Motor neuron (in vitro differentiated cells): ENCODE data around the gene CHD1. TPM values are rescaled to one million over a fixed set of nuclear protein-coding genes. Genes with fewer than 3 reads are reported as not detected.
A peak's percentile ranks its signal among the peaks of the same experiment; 100 is the strongest.
"Not testable (repeated sequence)": the region's sequence is repeated elsewhere in the genome, so short reads cannot be mapped to it uniquely, and the experiment has no call there.

ENCODE experiments used
- ATAC-seq, 8 experiments: fragments of 200-7000 bp; cut with Tn5 transposase; replicated peaks in 6 of 8; 2 replicates each; pipeline ENCODE4 v1.8.0; 2021; ENCODE audit warnings: mild to moderate bottlenecking in 8 of 8, moderate library complexity in 8 of 8
- H3K27ac ChIP-seq, 2 donors: fragments of 250-450 bp; sonication (Bioruptor Pico); 2 replicates each; pipeline ENCODE4 v1.9.0; 2021; ENCODE audit warnings: antibody characterized with exemption in 2 of 2, mild to moderate bottlenecking in 2 of 2, moderate library complexity in 1 of 2
- H3K4me1 ChIP-seq, 2 donors: fragments of 250-450 bp; sonication (Bioruptor Pico); replicated peaks in 1 of 2; 2 replicates each; pipeline ENCODE4 v1.6.1; 2021; ENCODE audit warnings: antibody characterized with exemption in 2 of 2, mild to moderate bottlenecking in 2 of 2, moderate library complexity in 1 of 2
- H3K4me3 ChIP-seq, 5 donors: fragments of 250-450 bp; sonication (Bioruptor Pico); 2 replicates each; pipeline ENCODE4 v1.9.0; 2021; ENCODE audit warnings: antibody characterized with exemption in 5 of 5, mild to moderate bottlenecking in 5 of 5, moderate library complexity in 4 of 5
- WGBS, 10 experiments: fragments of 450-650 bp; shearing (Covaris generic); methylation state at CpG; one replicate each; pipeline ENCODE4 v1.0.0; 2022; 5-methylcytosine and 5-hydroxymethylcytosine counted together
- in situ Hi-C, 9 experiments: fragments of 400-800 bp; cut with MboI; loops; one replicate each; pipeline ENCODE4 v1.15.0; 2021; ENCODE audit warnings: low sequenced_read_pairs in 9 of 9, low pct_unique_long_range_greater_than_20kb in 2 of 9; ENCODE audit not compliant: unreplicated experiment in 9 of 9
- total RNA-seq, 8 experiments: library from RNA; unstranded; fragments of 300-600 nt; gene quantifications; 2 replicates each; pipeline versions ENCODE4 v1.2.3 to v1.2.4, GENCODE V29; 2022

The CHD1 gene
- total RNA-seq, 8 experiments from 2014 or later, result 29.9 to 81.4 (median 50.0) TPM

DNA sequence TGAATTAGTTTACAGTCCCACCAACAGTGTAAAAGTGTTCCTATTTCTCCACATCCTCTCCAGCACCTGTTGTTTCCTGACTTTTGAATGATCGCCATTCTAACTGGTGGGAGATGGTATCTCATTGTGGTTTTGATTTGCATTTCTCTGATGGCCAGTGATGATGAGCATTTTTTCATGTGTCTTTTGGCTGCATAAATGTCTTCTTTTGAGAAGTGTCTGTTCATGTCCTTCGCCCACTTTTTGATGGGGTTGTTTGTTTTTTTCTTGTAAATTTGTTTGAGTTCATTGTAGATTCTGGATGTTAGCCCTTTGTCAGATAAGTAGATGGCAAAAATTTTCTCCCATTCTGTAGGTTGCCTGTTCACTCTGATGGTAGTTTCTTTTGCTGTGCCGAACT is 27.1 kb upstream of the CHD1 start:
- ATAC-seq, H3K4me3 ChIP-seq, H3K27ac ChIP-seq, in situ Hi-C loops, H3K4me1 ChIP-seq: not testable (repeated sequence)
- WGBS, 10 experiments, result no CpG with 5 or more reads among the region's 3 CpGs

DNA sequence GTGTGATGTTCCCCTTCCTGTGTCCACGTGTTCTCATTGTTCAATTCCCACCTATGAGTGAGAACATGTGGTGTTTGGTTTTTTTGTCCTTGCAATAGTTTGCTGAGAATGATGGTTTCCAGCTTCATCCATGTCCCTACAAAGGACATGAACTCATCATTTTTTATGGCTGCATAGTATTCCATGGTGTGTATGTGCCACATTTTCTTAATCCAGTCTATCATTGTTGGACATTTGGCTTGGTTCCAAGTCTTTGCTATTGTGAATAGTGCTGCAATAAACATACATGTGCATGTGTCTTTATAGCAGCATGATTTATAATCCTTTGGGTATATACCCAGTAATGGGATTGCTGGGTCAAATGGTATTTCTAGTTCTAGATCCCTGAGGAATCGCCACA is 26.7 kb upstream of the CHD1 start:
- in situ Hi-C loops, H3K27ac ChIP-seq, H3K4me3 ChIP-seq, ATAC-seq, H3K4me1 ChIP-seq: not testable (repeated sequence)
- WGBS, 10 experiments, result no CpG with 5 or more reads among the region's 2 CpGs

DNA sequence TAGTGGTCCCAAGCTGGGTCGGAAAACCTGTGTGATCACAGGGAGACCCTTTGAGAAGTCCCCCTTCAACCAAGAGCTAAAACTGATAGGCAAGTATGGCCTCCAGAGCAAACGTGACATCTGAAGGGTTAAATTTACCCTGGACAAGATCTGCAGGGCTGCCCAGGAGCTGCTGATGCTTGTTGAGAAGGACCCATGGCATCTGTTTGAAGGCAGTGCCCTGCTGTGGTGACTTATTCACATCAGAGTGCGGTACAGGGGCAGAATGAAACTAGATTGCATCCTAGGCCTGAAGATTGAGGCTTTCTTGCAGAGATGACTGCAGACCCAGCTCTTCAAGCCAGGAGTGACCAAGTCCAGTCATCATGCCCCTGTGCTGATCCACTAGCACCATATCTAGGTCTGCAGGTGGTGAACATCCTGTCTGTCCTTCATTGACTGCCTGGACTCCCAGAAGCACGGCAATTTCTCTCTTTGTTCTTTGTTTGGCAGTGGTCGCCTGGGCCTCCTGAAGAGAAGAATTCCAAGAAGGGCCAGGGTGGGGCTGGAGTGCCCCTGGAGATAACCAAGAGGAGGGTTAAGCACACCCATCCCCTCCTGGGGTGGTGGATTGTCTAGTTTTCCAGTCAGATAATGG is 25.7 kb upstream of the CHD1 start:
- no peak overlapping the region for H3K27ac ChIP-seq
- H3K4me1 ChIP-seq, result no peaks in the 10 kb centered on the region
- no peak for ATAC-seq
- H3K4me3 ChIP-seq, result no peak overlapping the region
- in situ Hi-C loops, result no loop called here
- whole genome bisulfite sequencing, 10 experiments, result 0 to 100% (median 80%) methylated on average over 1 to 4 of the region's 5 CpGs; no CpG with 5 or more reads in 2 of the 10 experiments

DNA sequence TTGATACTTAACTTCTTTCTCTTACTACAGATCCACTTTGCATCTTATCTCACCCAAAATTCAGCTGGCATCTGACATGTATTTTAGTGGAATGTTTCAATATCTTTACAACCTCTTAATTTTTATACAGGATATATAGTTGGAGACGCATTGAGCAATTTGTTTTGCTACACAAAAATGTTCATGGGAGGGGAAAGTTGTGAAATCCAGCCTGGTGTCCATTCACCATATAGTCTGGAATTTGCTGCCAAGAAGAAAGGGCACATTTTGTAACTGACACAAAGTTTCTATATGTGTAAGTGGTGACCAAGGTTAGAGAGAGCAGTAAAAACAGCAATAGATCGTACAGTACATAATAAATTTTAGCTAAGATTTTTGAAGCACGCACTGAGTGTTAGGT is 14.0 kb upstream of the CHD1 start:
- Histone ChIP-seq H3K4me1 (peaks cover 6 to 11% of the 10 kb centered on the region in 2 donors), H3K4me3 (no peak overlapping the region), H3K27ac (no peak overlapping the region)
- in situ Hi-C loops, result loop anchor here in 1 of 9 experiments (25.0 kb wide), 1 partner anchor 94 kb away; no protein-coding TSS in a partner anchor
- ATAC-seq, result no peak
- WGBS, 10 experiments, result 86 to 100% (median 97%) methylated on average over 2 to 3 of the region's 3 CpGs; no CpG with 5 or more reads in 4 of the 10 experiments

DNA sequence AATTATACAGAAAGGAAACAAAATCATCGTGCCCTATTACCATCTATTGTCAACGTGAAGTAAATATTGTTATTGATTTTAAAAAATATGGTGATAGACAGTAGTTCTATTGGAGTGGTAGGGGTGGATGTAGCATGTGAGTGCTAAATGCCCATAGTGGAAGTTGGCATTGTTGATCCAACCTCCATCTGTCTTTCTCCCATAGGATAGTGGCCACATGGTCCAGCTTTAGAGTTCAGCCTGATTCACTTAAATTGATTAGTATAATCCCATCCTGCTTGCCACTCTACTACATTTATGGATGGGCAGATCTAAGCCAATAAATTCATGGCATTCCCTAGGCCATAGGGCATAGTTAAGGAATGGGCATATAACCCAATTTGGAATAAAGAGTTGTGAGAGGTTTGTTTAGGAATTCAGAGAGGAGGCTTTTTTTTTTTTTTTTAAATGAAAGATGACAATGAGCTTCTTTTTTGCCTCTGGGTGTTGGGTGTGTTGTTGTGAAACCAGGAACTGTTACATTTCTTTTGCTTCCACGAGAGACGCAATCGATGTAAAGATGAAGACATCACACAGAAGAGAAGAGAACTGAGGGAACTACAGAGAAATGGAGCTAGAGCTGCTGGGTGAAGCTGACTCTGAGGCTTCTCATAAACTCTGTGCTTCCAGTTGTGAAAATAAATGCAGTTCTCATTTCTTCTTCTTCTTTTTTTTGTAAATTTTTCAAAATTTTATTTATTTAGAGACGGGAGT is 12.5 kb upstream of the CHD1 start:
- WGBS, 10 experiments, result 66 to 100% (median 91%) methylated on average over 1 to 6 of the region's 6 CpGs
- Histone ChIP-seq H3K27ac (no peak overlapping the region), H3K4me1 (peaks cover 6 to 18% of the 10 kb centered on the region in 2 donors), H3K4me3 (no peak overlapping the region)
- ATAC-seq, result no peak
- in situ Hi-C loops, result loop anchor here in 1 of 9 experiments (25.0 kb wide), 1 partner anchor 96 kb away; no protein-coding TSS in a partner anchor

DNA sequence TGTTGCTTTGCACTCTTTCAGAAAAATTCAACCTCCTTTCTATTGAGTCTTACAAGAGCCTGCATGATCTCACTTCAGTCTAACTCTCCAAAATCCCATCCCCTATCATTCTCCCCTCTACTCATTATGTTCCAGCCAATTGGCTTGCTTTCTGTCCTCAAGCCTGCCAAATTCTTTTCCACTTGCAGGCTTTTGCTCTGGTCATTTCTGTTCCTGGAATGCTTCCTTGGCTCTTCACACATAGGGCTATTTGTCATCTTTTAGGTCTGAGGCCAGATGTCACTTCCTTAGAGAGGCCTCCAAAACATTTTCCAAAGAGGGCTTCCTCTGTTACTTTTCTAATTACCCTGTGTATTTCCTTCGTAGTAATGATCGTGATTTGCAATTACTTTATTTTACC is 11.8 kb upstream of the CHD1 start:
- no peak for ATAC-seq
- in situ Hi-C loops, result loop anchor here in 1 of 9 experiments (25.0 kb wide), 1 partner anchor 97 kb away; no protein-coding TSS in a partner anchor
- Histone ChIP-seq H3K4me1 (peaks cover 6 to 18% of the 10 kb centered on the region in 2 donors), H3K27ac (no peak overlapping the region), H3K4me3 (no peak overlapping the region)
- 10 to 100% (median 80%) methylated on average over 2 of the region's 2 CpGs; no CpG with 5 or more reads in 3 of the 10 experiments for WGBS, 10 experiments

DNA sequence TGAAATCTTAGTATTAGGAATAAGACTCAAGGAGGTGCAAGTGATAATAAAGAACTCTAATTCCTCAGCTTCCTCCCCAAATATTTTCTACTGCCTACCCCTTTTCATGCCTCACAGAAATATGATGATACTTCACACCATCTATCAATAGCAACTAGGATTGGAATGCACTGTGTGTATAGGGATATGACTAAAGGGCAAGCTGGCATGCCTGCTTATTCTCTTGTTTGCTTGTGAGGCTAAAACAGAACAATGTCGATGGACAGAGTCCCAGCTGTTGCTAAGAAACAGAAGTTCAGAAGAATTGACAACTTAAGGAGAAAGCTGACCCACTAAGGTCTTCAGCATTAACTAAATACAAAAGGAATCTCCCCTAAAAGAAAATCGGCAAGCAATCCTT is 9.7 kb upstream of the CHD1 start:
- in situ Hi-C loops, result loop anchor here in 1 of 9 experiments (25.0 kb wide), 1 partner anchor 99 kb away; no protein-coding TSS in a partner anchor
- WGBS, 10 experiments, result 0 to 22% (median 0%) methylated on average over 1 to 2 of the region's 2 CpGs; no CpG with 5 or more reads in 2 of the 10 experiments
- H3K4me1 ChIP-seq, result peaks cover 6 to 18% of the 10 kb centered on the region in 2 donors
- peak in 6 of 8 experiments; percentile 38 to 95 (median 75) for ATAC-seq
- no peak overlapping the region for H3K27ac ChIP-seq
- H3K4me3 ChIP-seq, result no peak overlapping the region

DNA sequence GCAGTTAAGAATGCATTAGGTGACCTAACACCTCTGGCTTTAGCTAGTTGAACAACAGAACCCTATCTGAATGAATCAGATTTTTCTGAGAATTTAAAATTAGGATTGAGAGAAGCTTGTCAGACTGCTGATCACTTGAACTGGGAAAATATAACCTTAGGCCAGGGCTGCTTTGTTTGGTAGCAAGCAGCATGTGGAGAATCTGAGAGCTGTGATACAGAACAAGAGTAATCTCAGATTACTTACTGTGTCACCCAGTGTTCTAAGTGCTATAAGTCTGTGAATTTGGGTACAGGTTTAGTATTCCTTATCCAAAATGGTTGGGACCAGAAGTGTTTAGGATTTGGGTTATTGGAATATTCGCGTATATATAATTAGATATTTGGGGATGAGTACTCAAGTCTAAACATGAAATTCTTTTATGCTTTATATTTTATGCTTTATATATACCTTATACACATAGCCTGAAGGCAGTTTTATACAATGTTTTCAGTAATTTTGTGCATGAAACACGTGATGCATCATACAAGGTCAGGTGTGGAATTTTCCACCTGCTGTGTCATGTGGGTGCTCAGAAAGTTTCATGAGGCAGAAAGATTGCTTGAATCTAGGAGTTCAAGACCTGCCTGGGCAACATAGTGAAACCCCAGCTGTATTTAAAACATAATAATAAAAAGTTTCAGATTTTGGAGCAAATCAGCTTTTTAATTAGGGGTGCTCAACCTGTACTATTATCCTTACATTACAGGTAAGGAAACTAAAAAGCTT is 8.3 kb upstream of the CHD1 start:
- in situ Hi-C loops, result loop anchor here in 1 of 9 experiments (25.0 kb wide), 1 partner anchor 100 kb away; no protein-coding TSS in a partner anchor
- no peak for ATAC-seq
- Histone ChIP-seq H3K4me3 (no peak overlapping the region), H3K27ac (no peak overlapping the region), H3K4me1 (peaks cover 6 to 18% of the 10 kb centered on the region in 2 donors)
- WGBS, 10 experiments, result 80 to 100% (median 86%) methylated on average over 1 to 3 of the region's 3 CpGs; no CpG with 5 or more reads in 1 of the 10 experiments

DNA sequence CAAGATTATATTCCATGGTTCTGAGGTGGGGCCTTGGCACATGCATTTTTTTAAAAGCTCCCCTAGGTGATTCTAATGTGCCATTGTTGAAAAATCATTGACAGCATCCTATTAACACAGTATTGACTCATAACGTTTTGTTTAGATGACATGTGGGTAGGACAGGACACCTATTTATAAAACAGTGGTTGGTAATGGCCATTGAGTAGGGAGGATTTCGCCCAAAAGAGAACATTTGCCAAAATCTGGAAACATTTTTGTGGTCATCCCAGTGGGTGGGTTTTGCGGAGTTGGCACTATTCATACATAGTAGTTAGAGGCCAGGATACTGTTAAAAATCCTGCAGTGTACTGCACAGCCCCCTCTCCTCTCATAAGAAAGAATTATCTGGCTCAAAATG is 6.4 kb upstream of the CHD1 start:
- H3K4me1 ChIP-seq, result peaks cover 11 to 18% of the 10 kb centered on the region in 2 donors
- in situ Hi-C loops, result loop anchor here in 1 of 9 experiments (25.0 kb wide), 1 partner anchor 102 kb away; no protein-coding TSS in a partner anchor
- WGBS, 10 experiments, result 33 to 100% (median 78%) methylated on average over 1 to 3 of the region's 3 CpGs; no CpG with 5 or more reads in 1 of the 10 experiments
- no peak overlapping the region for H3K27ac ChIP-seq
- no peak for ATAC-seq
- no peak overlapping the region for H3K4me3 ChIP-seq

DNA sequence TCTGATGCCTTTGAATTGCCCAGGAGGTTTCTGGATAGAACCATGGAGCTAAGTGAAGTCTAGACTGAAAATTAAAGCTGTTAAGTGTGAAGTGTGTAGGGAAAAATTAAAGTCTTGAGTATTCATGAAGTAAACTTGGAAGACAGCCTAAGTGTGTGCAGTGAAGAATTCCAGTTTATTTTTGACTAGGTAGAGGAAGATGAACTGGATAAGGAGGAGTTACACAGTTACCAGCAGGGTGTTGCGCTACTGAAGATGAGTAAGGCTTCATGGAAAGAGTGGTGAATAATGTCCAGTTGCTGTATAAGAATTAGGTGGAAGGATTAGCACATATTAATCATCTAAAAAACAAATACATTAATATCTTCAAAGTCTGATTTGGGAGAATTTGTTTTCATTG is 5.7 kb upstream of the CHD1 start:
- 36 to 100% (median 100%) methylated on average over 1 of the region's 1 CpG; no CpG with 5 or more reads in 1 of the 10 experiments for WGBS, 10 experiments
- H3K4me3 ChIP-seq, result no peak overlapping the region
- H3K4me1 ChIP-seq, result peaks cover 12 to 18% of the 10 kb centered on the region in 2 donors
- no peak overlapping the region for H3K27ac ChIP-seq
- ATAC-seq, result peak in 1 of 8 experiments; percentile 14
- in situ Hi-C loops, result loop anchor here in 1 of 9 experiments (25.0 kb wide), 1 partner anchor 103 kb away; no protein-coding TSS in a partner anchor

DNA sequence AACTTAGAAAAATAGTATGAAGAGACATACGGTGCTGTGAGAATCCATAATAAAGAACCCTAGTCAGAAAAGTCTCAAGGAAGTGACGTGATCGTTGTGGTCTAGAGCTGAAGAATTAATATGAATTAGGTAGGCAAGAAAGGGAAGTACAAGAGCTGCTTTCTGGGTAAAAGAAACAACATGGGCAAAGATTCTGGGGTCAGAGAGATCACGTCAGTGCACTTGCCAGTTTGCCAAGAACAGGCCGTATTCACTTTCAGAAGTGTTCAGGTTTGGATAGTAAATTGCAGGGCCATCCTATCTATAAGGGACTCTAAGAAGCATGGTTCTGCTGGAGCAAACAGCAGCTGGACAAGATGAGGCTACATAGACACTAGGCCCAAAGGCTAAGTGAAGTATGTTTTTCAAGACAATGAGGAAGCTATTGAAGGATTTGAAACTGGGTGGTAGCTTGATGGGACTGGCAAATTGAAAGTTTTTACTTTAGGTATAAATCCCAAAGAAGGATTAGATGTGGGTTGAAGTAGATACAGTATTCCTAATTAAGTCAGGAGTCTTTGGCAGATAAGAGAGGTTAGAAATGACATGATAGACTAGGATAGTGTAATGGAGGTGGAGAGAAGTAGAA is 4.8 kb upstream of the CHD1 start:
- in situ Hi-C loops, result loop anchor here in 1 of 9 experiments (25.0 kb wide), 1 partner anchor 104 kb away; no protein-coding TSS in a partner anchor
- ATAC-seq, result no peak
- 80 to 100% (median 91%) methylated on average over 1 to 5 of the region's 5 CpGs for WGBS, 10 experiments
- Histone ChIP-seq H3K4me3 (no peak overlapping the region), H3K4me1 (peaks cover 10 to 13% of the 10 kb centered on the region in 2 donors), H3K27ac (no peak overlapping the region)
